Caco-2 (cell line): ENCODE results near the gene PRELID3B. TPM values are rescaled to one million over a fixed set of nuclear protein-coding genes. Genes with fewer than 3 reads are reported as not detected.

ENCODE experiments used
- BruUV-seq: library from RNA; stranded (reverse); fragments of 400-500 nt; replicated peaks from 2 replicates; lab custom pipeline; 2021; lab: Mats Ljungman, UMichigan
- CTCF ChIA-PET: fragments of 300-600 bp; sonication (Branson Sonifier 250); formaldehyde crosslinking; loops from one replicate; lab custom pipeline; 2022; ENCODE audit warnings: antibody characterized with exemption; lab: Charles Lee
- POLR2A ChIA-PET: fragments of 300-600 bp; sonication (Branson Sonifier 250); formaldehyde crosslinking; loops from one replicate; lab custom pipeline; 2022; ENCODE audit warnings: antibody characterized with exemption; lab: Charles Lee
- DNase-seq, 2 experiments: peaks; one replicate each; pipeline versions ENCODE4 v3.0.0 to v3.0.0-alpha.2; 2020 to 2022
- H3K27me3 ChIP-seq: replicated peaks from 2 replicates; pipeline ENCODE4 v1.6.0; 2011; ENCODE audit warnings: low read length; ENCODE audit not compliant: control insufficient read depth, insufficient read depth
- H3K36me3 ChIP-seq: 2 replicates; pipeline ENCODE4 v1.5.1; 2011; ENCODE audit warnings: low read length; ENCODE audit not compliant: control insufficient read depth, insufficient read depth
- H3K4me1 ChIP-seq: fragments of 250-450 bp; sonication (Bioruptor Pico); 2 replicates; pipeline ENCODE4 v1.5.1; 2020; ENCODE audit warnings: mild to moderate bottlenecking
- H3K4me3 ChIP-seq: 2 replicates; pipeline ENCODE4 v1.5.1; 2011; ENCODE audit warnings: low read depth, mild to moderate bottlenecking, control low read depth, low read length
- H3K9me3 ChIP-seq: fragments of 250-450 bp; sonication (Bioruptor Pico); 2 replicates; pipeline ENCODE4 v1.5.1; 2020; ENCODE audit warnings: mild to moderate bottlenecking, moderate library complexity
- H3K27ac Mint-ChIP-seq: one replicate; pipeline ENCODE4 v1.8.0; 2022; ENCODE audit warnings: mixed read lengths; ENCODE audit not compliant: unreplicated experiment
- H3K27me3 Mint-ChIP-seq: one replicate; pipeline ENCODE4 v1.8.0; 2022; ENCODE audit warnings: mixed read lengths; ENCODE audit not compliant: insufficient read depth, unreplicated experiment
- H3K36me3 Mint-ChIP-seq: one replicate; pipeline ENCODE4 v1.8.0; 2022; ENCODE audit warnings: mild to moderate bottlenecking, mixed read lengths; ENCODE audit not compliant: insufficient read depth, unreplicated experiment
- H3K4me1 Mint-ChIP-seq: one replicate; pipeline ENCODE4 v1.8.0; 2022; ENCODE audit warnings: low read depth, mixed read lengths; ENCODE audit not compliant: unreplicated experiment
- H3K4me3 Mint-ChIP-seq: one replicate; pipeline ENCODE4 v1.8.0; 2022; ENCODE audit warnings: mild to moderate bottlenecking, moderate library complexity, mixed read lengths; ENCODE audit not compliant: unreplicated experiment
- H3K9me3 Mint-ChIP-seq: one replicate; pipeline ENCODE4 v1.8.0; 2022; ENCODE audit warnings: mixed read lengths; ENCODE audit not compliant: unreplicated experiment
- CTCF ChIP-seq, 2 experiments: fragments of 200-600 bp in 1 of 2; IDR thresholded peaks; 1 replicate in 1 of 2; 2 replicates in 1 of 2; pipeline versions ENCODE4 v1.5.1 to v1.8.0; 2011 to 2022; ENCODE audit warnings: antibody characterized with exemption in 1 of 2, control low read depth in 1 of 2, inconsistent platforms in 1 of 2, low read depth in 1 of 2, low read length in 1 of 2, mild to moderate bottlenecking in 1 of 2, moderate library complexity in 1 of 2; ENCODE audit not compliant: insufficient read depth in 1 of 2, severe bottlenecking in 1 of 2, unreplicated experiment in 1 of 2
- intact Hi-C: fragments of 100-400 bp; cut with micrococcal nuclease; formaldehyde crosslinking; loops from one replicate; pipeline ENCODE4 v1.10.0; 2022; ENCODE audit not compliant: unreplicated experiment
- total RNA-seq: library from RNA; stranded (reverse); gene quantifications from 2 replicates; pipeline ENCODE4 v1.2.3, GENCODE V29; 2022

Gene PRELID3B
- total RNA-seq, 1 experiment from 2014 or later = 171 TPM

- Histone ChIP-seq H3K4me1 (peaks cover 10% of the 10 kb centered on the region; the same call in 1 of the 2 replicates), H3K9me3 (no peaks in the 10 kb centered on the region), H3K36me3 (no peaks in the 10 kb centered on the region), H3K4me3 (no peak overlapping the region), H3K27me3 (no peaks in the 10 kb centered on the region)
- BruUV-seq = no TSS peak
- no peaks in the 10 kb centered on the region for H3K9me3 Mint-ChIP-seq
- H3K36me3 Mint-ChIP-seq = no peaks in the 10 kb centered on the region
- ChIA-PET CTCF (interaction anchor here (0.6 to 1.2 kb wide), 8 partner anchors 26 to 414 kb away, joined by 3 to 5 read pairs (median 3); no protein-coding TSS in a partner anchor), POLR2A (no interaction called here)
- no peak overlapping the region for H3K27ac Mint-ChIP-seq
- H3K27me3 Mint-ChIP-seq = peaks cover 27% of the 10 kb centered on the region
- TF ChIP-seq CTCF (IDR thresholded peaks at IDR 0.05; ENCODE audit: insufficient read depth in 1 of 2, low read depth in 1 of 2, low read length in 1 of 2, severe bottlenecking in 1 of 2, unreplicated experiment in 1 of 2) = peak; percentile 66 to 68
- H3K4me3 Mint-ChIP-seq = no peak overlapping the region
- intact Hi-C loops = loop anchor here (2.0 kb wide), 1 partner anchor 33 kb away; no protein-coding TSS in a partner anchor
- H3K4me1 Mint-ChIP-seq = no peaks in the 10 kb centered on the region
- no peak for DNase-seq
Observed at GRCh38 chr20:59082077-59082740, 39.6 kb upstream of the PRELID3B start.

GRCh38 chr20:59081036-59081435, 38.5 kb upstream of the PRELID3B start:
- no peak overlapping the region for H3K4me3 ChIP-seq
- POLR2A ChIA-PET = no interaction called here
- BruUV-seq = no TSS peak
- intact Hi-C loops = no loop called here
- CTCF ChIA-PET = interaction anchor here (0.8 kb wide), 1 partner anchor 332 kb away, joined by 3 read pairs; no protein-coding TSS in a partner anchor
- H3K4me1 ChIP-seq = peaks cover 10% of the 10 kb centered on the region; the same call in 1 of the 2 replicates
- H3K4me1 Mint-ChIP-seq = no peaks in the 10 kb centered on the region
- no peak overlapping the region for H3K27ac Mint-ChIP-seq
- no peak for DNase-seq
- H3K36me3 ChIP-seq = no peaks in the 10 kb centered on the region
- no peaks in the 10 kb centered on the region for H3K27me3 ChIP-seq
- H3K9me3 Mint-ChIP-seq = no peaks in the 10 kb centered on the region
- no peaks in the 10 kb centered on the region for H3K36me3 Mint-ChIP-seq
- H3K9me3 ChIP-seq = no peaks in the 10 kb centered on the region
- H3K4me3 Mint-ChIP-seq = no peak overlapping the region
- TF ChIP-seq CTCF (IDR thresholded peaks at IDR 0.05; ENCODE audit: insufficient read depth in 1 of 2, low read depth in 1 of 2, low read length in 1 of 2, severe bottlenecking in 1 of 2, unreplicated experiment in 1 of 2) = no peak
- H3K27me3 Mint-ChIP-seq = peaks cover 29% of the 10 kb centered on the region

GRCh38 chr20:59078231-59078630, 35.6 kb upstream of the PRELID3B start:
- H3K9me3 ChIP-seq = no peaks in the 10 kb centered on the region
- no peaks in the 10 kb centered on the region for H3K9me3 Mint-ChIP-seq
- ChIA-PET POLR2A (no interaction called here), CTCF (no interaction called here)
- no peaks in the 10 kb centered on the region for H3K4me1 Mint-ChIP-seq
- H3K4me1 ChIP-seq = peaks cover 10% of the 10 kb centered on the region; the same call in 1 of the 2 replicates
- no TSS peak for BruUV-seq
- H3K27ac Mint-ChIP-seq = no peak overlapping the region
- DNase-seq = no peak
- intact Hi-C loops = no loop called here
- no peak overlapping the region for H3K4me3 ChIP-seq
- peaks cover 29% of the 10 kb centered on the region for H3K27me3 Mint-ChIP-seq
- H3K36me3 Mint-ChIP-seq = no peaks in the 10 kb centered on the region
- TF ChIP-seq CTCF (IDR thresholded peaks at IDR 0.05; ENCODE audit: insufficient read depth in 1 of 2, low read depth in 1 of 2, low read length in 1 of 2, severe bottlenecking in 1 of 2, unreplicated experiment in 1 of 2) = no peak
- no peak overlapping the region for H3K4me3 Mint-ChIP-seq
- no peaks in the 10 kb centered on the region for H3K36me3 ChIP-seq
- peaks cover 2% of the 10 kb centered on the region; the same call in 1 of the 2 replicates for H3K27me3 ChIP-seq
